Measurements from ENCODE around the gene MACROD2. TPM values are rescaled to one million over a fixed set of nuclear protein-coding genes. Genes with fewer than 3 reads are reported as not detected.

MACROD2 gene
- total and polyA plus RNA-seq, 2 experiments from 2014 or later: 2.8 to 4.3 TPM

DNA sequence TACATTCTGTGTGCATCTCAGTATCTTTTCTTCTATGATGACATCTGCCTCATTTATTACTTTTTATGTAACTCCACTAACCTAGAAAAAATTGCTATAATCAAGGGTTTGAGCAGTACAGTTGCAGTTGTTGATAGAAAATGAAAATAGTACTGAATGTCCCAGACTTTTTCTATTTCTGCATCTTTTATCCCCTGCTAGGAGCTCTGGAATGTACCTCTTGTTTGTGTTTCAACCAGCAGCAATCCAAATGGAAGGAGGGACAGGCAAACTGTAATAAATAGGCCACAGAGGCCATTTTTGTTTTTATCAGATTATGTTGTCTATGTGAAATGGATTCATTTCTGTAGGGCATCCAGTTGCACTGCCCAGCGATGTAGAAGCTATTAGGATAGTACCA, 2041.0 kb downstream of the MACROD2 start:
- Histone ChIP-seq H3K4me1 (ENCODE audit: insufficient read depth) (0 out of 2 replicates have a peak, but pooled peaks cover 4% of the 10 kb centered on the region), H3K79me2 (replicated peaks; ENCODE audit: insufficient read depth) (no peaks in the 10 kb centered on the region), H3K4me3 (no peak overlapping the region), H3K4me2 (no peak overlapping the region), H3K27ac (ENCODE audit: low read depth) (no peak overlapping the region), H3F3A (replicated peaks; ENCODE audit: low read depth) (no peaks in the 10 kb centered on the region), H3K36me3 (ENCODE audit: insufficient read depth) (no peaks in the 10 kb centered on the region), H2AFZ (no peak overlapping the region), H3K9me2 (ENCODE audit: insufficient read depth) (no peaks in the 10 kb centered on the region), H3K27me3 (ENCODE audit: insufficient read depth) (no peaks in the 10 kb centered on the region), H4K20me1 (replicated peaks; ENCODE audit: insufficient read depth) (no peaks in the 10 kb centered on the region)
- Mint-ChIP-seq H3K4me1 (peaks cover 8% of the 10 kb centered on the region; the same call in 2 of the 3 replicates), H3K4me3 (no peak overlapping the region), H3K36me3 (ENCODE audit: low read depth) (no peaks in the 10 kb centered on the region), H3K27ac (no peak overlapping the region), H3K9me3 (no peaks in the 10 kb centered on the region; the same call in 2 of the 3 replicates), H3K27me3 (ENCODE audit: insufficient read depth, low read depth, poor library complexity) (no peaks in the 10 kb centered on the region)
- TF ChIP-seq, protein P1, sequence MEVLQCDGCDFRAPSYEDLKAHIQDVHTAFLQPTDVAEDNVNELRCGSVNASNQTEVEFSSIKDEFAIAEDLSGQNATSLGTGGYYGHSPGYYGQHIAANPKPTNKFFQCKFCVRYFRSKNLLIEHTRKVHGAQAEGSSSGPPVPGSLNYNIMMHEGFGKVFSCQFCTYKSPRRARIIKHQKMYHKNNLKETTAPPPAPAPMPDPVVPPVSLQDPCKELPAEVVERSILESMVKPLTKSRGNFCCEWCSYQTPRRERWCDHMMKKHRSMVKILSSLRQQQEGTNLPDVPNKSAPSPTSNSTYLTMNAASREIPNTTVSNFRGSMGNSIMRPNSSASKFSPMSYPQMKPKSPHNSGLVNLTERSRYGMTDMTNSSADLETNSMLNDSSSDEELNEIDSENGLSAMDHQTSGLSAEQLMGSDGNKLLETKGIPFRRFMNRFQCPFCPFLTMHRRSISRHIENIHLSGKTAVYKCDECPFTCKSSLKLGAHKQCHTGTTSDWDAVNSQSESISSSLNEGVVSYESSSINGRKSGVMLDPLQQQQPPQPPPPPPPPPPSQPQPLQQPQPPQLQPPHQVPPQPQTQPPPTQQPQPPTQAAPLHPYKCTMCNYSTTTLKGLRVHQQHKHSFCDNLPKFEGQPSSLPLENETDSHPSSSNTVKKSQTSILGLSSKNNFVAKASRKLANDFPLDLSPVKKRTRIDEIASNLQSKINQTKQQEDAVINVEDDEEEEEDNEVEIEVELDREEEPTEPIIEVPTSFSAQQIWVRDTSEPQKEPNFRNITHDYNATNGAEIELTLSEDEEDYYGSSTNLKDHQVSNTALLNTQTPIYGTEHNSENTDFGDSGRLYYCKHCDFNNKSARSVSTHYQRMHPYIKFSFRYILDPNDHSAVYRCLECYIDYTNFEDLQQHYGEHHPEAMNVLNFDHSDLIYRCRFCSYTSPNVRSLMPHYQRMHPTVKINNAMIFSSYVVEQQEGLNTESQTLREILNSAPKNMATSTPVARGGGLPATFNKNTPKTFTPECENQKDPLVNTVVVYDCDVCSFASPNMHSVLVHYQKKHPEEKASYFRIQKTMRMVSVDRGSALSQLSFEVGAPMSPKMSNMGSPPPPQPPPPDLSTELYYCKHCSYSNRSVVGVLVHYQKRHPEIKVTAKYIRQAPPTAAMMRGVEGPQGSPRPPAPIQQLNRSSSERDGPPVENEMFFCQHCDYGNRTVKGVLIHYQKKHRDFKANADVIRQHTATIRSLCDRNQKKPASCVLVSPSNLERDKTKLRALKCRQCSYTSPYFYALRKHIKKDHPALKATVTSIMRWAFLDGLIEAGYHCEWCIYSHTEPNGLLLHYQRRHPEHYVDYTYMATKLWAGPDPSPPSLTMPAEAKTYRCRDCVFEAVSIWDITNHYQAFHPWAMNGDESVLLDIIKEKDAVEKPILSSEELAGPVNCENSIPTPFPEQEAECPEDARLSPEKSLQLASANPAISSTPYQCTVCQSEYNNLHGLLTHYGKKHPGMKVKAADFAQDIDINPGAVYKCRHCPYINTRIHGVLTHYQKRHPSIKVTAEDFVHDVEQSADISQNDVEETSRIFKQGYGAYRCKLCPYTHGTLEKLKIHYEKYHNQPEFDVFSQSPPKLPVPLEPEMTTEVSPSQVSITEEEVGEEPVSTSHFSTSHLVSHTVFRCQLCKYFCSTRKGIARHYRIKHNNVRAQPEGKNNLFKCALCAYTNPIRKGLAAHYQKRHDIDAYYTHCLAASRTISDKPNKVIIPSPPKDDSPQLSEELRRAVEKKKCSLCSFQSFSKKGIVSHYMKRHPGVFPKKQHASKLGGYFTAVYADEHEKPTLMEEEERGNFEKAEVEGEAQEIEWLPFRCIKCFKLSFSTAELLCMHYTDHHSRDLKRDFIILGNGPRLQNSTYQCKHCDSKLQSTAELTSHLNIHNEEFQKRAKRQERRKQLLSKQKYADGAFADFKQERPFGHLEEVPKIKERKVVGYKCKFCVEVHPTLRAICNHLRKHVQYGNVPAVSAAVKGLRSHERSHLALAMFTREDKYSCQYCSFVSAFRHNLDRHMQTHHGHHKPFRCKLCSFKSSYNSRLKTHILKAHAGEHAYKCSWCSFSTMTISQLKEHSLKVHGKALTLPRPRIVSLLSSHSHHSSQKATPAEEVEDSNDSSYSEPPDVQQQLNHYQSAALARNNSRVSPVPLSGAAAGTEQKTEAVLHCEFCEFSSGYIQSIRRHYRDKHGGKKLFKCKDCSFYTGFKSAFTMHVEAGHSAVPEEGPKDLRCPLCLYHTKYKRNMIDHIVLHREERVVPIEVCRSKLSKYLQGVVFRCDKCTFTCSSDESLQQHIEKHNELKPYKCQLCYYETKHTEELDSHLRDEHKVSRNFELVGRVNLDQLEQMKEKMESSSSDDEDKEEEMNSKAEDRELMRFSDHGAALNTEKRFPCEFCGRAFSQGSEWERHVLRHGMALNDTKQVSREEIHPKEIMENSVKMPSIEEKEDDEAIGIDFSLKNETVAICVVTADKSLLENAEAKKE (CRISPR knock-in tag; IDR thresholded peaks at IDR 0.05): no peak
- TF ChIP-seq CREB1 (CRISPR knock-in tag; IDR thresholded peaks at IDR 0.05; ENCODE audit: low read depth) (no peak), JUNB (IDR thresholded peaks at IDR 0.05; ENCODE audit: unreplicated experiment) (no peak), ZNF114 (CRISPR knock-in tag; IDR thresholded peaks at IDR 0.05) (no peak)
- DNase-seq (ENCODE audit: low spot score) (no peak), ATAC-seq (no peak)

DNA sequence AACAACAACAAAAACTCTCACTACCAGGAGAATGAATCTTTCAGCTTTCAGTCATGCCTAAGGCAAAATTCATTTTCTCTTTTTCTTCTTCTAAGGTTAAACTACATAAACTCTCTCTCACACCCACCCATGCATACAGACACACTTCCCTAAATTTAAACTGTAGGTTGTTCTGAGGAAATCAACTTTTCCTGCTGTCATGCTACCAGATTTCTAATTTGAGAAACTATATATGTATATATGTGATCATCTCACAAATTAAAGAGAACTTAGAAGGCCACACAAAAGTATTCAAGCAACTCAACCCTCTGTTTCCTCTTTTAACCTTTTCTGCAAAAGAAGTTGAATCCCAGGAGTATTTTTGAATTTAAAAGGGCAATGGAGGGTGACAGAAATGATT, 2045.4 kb downstream of the MACROD2 start:
- 0 out of 2 replicates have a peak overlapping the region, but pooled peaks have one; percentile 24 for H3K27ac Mint-ChIP-seq
- no peak for DNase-seq (ENCODE audit: low spot score)
- no peak overlapping the region for H3K27ac ChIP-seq (ENCODE audit: low read depth)
- H3K9me2 ChIP-seq (ENCODE audit: insufficient read depth): no peaks in the 10 kb centered on the region; the same call in 1 of the 2 replicates
- no peaks in the 10 kb centered on the region for H4K20me1 ChIP-seq (replicated peaks; ENCODE audit: insufficient read depth)
- no peaks in the 10 kb centered on the region; the same call in 2 of the 3 replicates for H3K9me3 Mint-ChIP-seq
- H3K36me3 ChIP-seq (ENCODE audit: insufficient read depth): no peaks in the 10 kb centered on the region
- H3K27me3 Mint-ChIP-seq (ENCODE audit: insufficient read depth, low read depth, poor library complexity): no peaks in the 10 kb centered on the region
- no peak for ATAC-seq
- H3K4me3 Mint-ChIP-seq: no peak overlapping the region
- no peak overlapping the region for H3K4me2 ChIP-seq
- H3K4me1 Mint-ChIP-seq: peaks cover 5% of the 10 kb centered on the region; the same call in 2 of the 3 replicates
- no peaks in the 10 kb centered on the region for H3K36me3 Mint-ChIP-seq (ENCODE audit: low read depth)
- H3K79me2 ChIP-seq (replicated peaks; ENCODE audit: insufficient read depth): no peaks in the 10 kb centered on the region
- no peaks in the 10 kb centered on the region for H3K27me3 ChIP-seq (ENCODE audit: insufficient read depth)
- peak overlapping the region; percentile 25; the same call in 1 of the 2 replicates for H2AFZ ChIP-seq
- no peaks in the 10 kb centered on the region for H3F3A ChIP-seq (replicated peaks; ENCODE audit: low read depth)
- H3K4me3 ChIP-seq: no peak overlapping the region
- TF ChIP-seq CREB1 (CRISPR knock-in tag; IDR thresholded peaks at IDR 0.05; ENCODE audit: low read depth) (no peak), JUNB (IDR thresholded peaks at IDR 0.05; ENCODE audit: unreplicated experiment) (no peak)
- TF ChIP-seq, protein P2, sequence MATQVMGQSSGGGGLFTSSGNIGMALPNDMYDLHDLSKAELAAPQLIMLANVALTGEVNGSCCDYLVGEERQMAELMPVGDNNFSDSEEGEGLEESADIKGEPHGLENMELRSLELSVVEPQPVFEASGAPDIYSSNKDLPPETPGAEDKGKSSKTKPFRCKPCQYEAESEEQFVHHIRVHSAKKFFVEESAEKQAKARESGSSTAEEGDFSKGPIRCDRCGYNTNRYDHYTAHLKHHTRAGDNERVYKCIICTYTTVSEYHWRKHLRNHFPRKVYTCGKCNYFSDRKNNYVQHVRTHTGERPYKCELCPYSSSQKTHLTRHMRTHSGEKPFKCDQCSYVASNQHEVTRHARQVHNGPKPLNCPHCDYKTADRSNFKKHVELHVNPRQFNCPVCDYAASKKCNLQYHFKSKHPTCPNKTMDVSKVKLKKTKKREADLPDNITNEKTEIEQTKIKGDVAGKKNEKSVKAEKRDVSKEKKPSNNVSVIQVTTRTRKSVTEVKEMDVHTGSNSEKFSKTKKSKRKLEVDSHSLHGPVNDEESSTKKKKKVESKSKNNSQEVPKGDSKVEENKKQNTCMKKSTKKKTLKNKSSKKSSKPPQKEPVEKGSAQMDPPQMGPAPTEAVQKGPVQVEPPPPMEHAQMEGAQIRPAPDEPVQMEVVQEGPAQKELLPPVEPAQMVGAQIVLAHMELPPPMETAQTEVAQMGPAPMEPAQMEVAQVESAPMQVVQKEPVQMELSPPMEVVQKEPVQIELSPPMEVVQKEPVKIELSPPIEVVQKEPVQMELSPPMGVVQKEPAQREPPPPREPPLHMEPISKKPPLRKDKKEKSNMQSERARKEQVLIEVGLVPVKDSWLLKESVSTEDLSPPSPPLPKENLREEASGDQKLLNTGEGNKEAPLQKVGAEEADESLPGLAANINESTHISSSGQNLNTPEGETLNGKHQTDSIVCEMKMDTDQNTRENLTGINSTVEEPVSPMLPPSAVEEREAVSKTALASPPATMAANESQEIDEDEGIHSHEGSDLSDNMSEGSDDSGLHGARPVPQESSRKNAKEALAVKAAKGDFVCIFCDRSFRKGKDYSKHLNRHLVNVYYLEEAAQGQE (IDR thresholded peaks at IDR 0.05; ENCODE audit: unreplicated experiment): no peak
- 0 out of 2 replicates have a peak, but pooled peaks cover 4% of the 10 kb centered on the region for H3K4me1 ChIP-seq (ENCODE audit: insufficient read depth)

Measured in GM23338 (cell line).